ENCODE results near the gene WDR59.

WDR59 gene

GRCh38 chr16:74999609-75000480 lies 14.9 kb upstream of the WDR59 start:
- in situ Hi-C loops (cut with HindIII; ENCODE audit: low pct_ligation_motif_present, low sequenced_read_pairs), result no loop called here
- TF ChIP-seq, protein P1, sequence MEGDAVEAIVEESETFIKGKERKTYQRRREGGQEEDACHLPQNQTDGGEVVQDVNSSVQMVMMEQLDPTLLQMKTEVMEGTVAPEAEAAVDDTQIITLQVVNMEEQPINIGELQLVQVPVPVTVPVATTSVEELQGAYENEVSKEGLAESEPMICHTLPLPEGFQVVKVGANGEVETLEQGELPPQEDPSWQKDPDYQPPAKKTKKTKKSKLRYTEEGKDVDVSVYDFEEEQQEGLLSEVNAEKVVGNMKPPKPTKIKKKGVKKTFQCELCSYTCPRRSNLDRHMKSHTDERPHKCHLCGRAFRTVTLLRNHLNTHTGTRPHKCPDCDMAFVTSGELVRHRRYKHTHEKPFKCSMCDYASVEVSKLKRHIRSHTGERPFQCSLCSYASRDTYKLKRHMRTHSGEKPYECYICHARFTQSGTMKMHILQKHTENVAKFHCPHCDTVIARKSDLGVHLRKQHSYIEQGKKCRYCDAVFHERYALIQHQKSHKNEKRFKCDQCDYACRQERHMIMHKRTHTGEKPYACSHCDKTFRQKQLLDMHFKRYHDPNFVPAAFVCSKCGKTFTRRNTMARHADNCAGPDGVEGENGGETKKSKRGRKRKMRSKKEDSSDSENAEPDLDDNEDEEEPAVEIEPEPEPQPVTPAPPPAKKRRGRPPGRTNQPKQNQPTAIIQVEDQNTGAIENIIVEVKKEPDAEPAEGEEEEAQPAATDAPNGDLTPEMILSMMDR (IDR thresholded peaks at IDR 0.05; ENCODE audit: low read depth, low read length, missing control alignments), result no peak
- Histone ChIP-seq H3K36me3 (replicated peaks) (no peaks in the 10 kb centered on the region), H3K27ac (peak overlapping the region; percentile 53), H3K27me3 (replicated peaks) (no peaks in the 10 kb centered on the region), H3K4me3 (ENCODE audit: low read depth, low read length) (peak overlapping the region; percentile 59)
- no peak for DNase-seq

GRCh38 chr16:74999219-74999608 lies 14.3 kb upstream of the WDR59 start:
- DNase-seq, result no peak
- peak overlapping the region; percentile 53 for H3K27ac ChIP-seq
- in situ Hi-C loops (cut with HindIII; ENCODE audit: low pct_ligation_motif_present, low sequenced_read_pairs), result no loop called here

GRCh38 chr16:74998481-74999218 lies 13.7 kb upstream of the WDR59 start, which contains the start of gene ZNRF1:
TSS of gene ZNRF1 (plus strand) at chr16:74999024. CDS start at chr16:74999672, 648 bp downstream.
- DNase-seq, result peak; percentile 53
- Histone ChIP-seq H3K4me3 (ENCODE audit: low read depth, low read length) (peak within 1 kb of the TSS; percentile 59), H3K27me3 (replicated peaks) (no peaks in the 10 kb centered on the region), H3K27ac (peak within 1 kb of the TSS; percentile 53), H3K36me3 (replicated peaks) (no peaks in the 10 kb centered on the region)
- TF ChIP-seq, protein P1 (IDR thresholded peaks at IDR 0.05; ENCODE audit: low read depth, low read length, missing control alignments), result peak; percentile 86
- in situ Hi-C loops (cut with HindIII; ENCODE audit: low pct_ligation_motif_present, low sequenced_read_pairs), result no loop called here

More at GRCh38 chr16:74999219-74999608, 14.3 kb upstream of the WDR59 start:
- H3K27me3 ChIP-seq (replicated peaks), result no peaks in the 10 kb centered on the region
- H3K36me3 ChIP-seq (replicated peaks), result no peaks in the 10 kb centered on the region
- peak overlapping the region; percentile 59 for H3K4me3 ChIP-seq (ENCODE audit: low read depth, low read length)
- TF ChIP-seq, protein P1 (IDR thresholded peaks at IDR 0.05; ENCODE audit: low read depth, low read length, missing control alignments), result no peak

GRCh38 chr16:74997042-74997491 lies 12.1 kb upstream of the WDR59 start:
- TF ChIP-seq, protein P1 (IDR thresholded peaks at IDR 0.05; ENCODE audit: low read depth, low read length, missing control alignments), result no peak
- Histone ChIP-seq H3K27ac (no peak overlapping the region), H3K4me3 (ENCODE audit: low read depth, low read length) (no peak overlapping the region), H3K36me3 (replicated peaks) (no peaks in the 10 kb centered on the region), H3K27me3 (replicated peaks) (no peaks in the 10 kb centered on the region)
- in situ Hi-C loops (cut with HindIII; ENCODE audit: low pct_ligation_motif_present, low sequenced_read_pairs), result no loop called here
- no peak for DNase-seq

DNA sequence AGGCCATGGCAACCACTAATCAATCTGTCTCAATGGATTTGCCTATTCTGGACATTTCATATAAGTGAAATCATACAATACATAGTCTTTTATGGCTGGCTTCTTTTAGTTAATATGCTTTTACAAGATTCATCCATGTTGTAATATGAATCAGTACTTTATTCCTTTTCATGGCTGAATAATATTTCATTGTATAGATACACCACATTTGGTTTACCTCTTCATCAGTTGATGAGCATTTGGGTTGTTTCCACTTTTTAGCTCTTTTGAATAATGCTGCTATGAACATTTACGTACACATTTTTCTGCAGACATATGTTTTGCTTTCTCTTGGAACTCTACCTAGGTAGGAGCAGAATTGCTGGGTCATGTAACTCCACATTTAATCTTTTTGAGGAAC lies 11.1 kb upstream of the WDR59 start:
- Histone ChIP-seq H3K4me3 (ENCODE audit: low read depth, low read length) (no peak overlapping the region), H3K27me3 (replicated peaks) (no peaks in the 10 kb centered on the region), H3K27ac (no peak overlapping the region), H3K36me3 (replicated peaks) (no peaks in the 10 kb centered on the region)
- DNase-seq, result no peak
- TF ChIP-seq, protein P1 (IDR thresholded peaks at IDR 0.05; ENCODE audit: low read depth, low read length, missing control alignments), result no peak
- in situ Hi-C loops (cut with HindIII; ENCODE audit: low pct_ligation_motif_present, low sequenced_read_pairs), result no loop called here

Measured in brain microvascular endothelial cell (primary cell).